H1 (cell line): ENCODE results near the gene FAM170B. TPM values are rescaled to one million over a fixed set of nuclear protein-coding genes. Genes with fewer than 3 reads are reported as not detected.

Source experiments
- CTCF ChIA-PET: fragments of 300-600 bp; sonication (Branson Sonifier 250); formaldehyde crosslinking; loops from one replicate; lab custom pipeline; 2021; ENCODE audit not compliant: partially characterized antibody; lab: Charles Lee
- POLR2A ChIA-PET: fragments of 300-600 bp; sonication (Branson Sonifier 250); formaldehyde crosslinking; loops from one replicate; lab custom pipeline; 2021; ENCODE audit warnings: inconsistent platforms; ENCODE audit not compliant: partially characterized antibody; lab: Charles Lee
- DNase-seq, 2 experiments: peaks; one replicate each; pipeline versions ENCODE4 v3.0.0 to v3.0.0-alpha.2; 2010 to 2022; ENCODE audit warnings: low spot score in 2 of 2, low read depth in 1 of 2, mixed read lengths in 1 of 2
- FAIRE-seq: peaks from 2 replicates; lab custom pipeline; 2011; peaks lifted over from hg19 to GRCh38; lab: Jason Lieb, UNC
- H2AFZ ChIP-seq: 2 replicates; pipeline ENCODE4 v1.8.1; 2012; ENCODE audit warnings: low read length, inconsistent platforms
- H2AK5ac ChIP-seq: 2 replicates; pipeline ENCODE4 v1.6.1; 2013; ENCODE audit warnings: low read depth, low read length
- H2BK120ac ChIP-seq: replicated peaks from 2 replicates; pipeline ENCODE3; 2013; ENCODE audit warnings: low read depth, low read length, inconsistent platforms
- H2BK12ac ChIP-seq: 2 replicates; pipeline ENCODE4 v1.6.1; 2013; ENCODE audit warnings: low read depth, low read length
- H2BK15ac ChIP-seq: 2 replicates; pipeline ENCODE4 v1.6.1; 2013; ENCODE audit warnings: low read length
- H2BK20ac ChIP-seq: 2 replicates; pipeline ENCODE4 v1.6.1; 2013; ENCODE audit warnings: low read length
- H2BK5ac ChIP-seq: 2 replicates; pipeline ENCODE4 v1.6.1; 2013; ENCODE audit warnings: low read depth, low read length
- H3K14ac ChIP-seq: 2 replicates; pipeline ENCODE4 v1.6.1; 2013; ENCODE audit warnings: inconsistent platforms; ENCODE audit not compliant: insufficient read length
- H3K18ac ChIP-seq: 2 replicates; pipeline ENCODE4 v1.6.1; 2013; ENCODE audit warnings: low read length; ENCODE audit errors: extremely low read depth
- H3K23ac ChIP-seq: 2 replicates; pipeline ENCODE4 v1.6.1; 2013; ENCODE audit warnings: inconsistent platforms; ENCODE audit not compliant: insufficient read length
- H3K23me2 ChIP-seq: 2 replicates; pipeline ENCODE4 v1.6.1; 2013; ENCODE audit warnings: low read depth, low read length
- H3K27ac ChIP-seq: 2 replicates; pipeline ENCODE4 v1.6.1; 2011; ENCODE audit warnings: low read depth, low read length, inconsistent platforms
- H3K27me3 ChIP-seq, 4 experiments: replicated peaks in 1 of 4; 1 replicate in 1 of 4; 2 replicates in 3 of 4; pipeline versions ENCODE4 v1.6.1 to v1.8.1; 2011 to 2013; ENCODE audit warnings: low read length in 3 of 4, mild to moderate bottlenecking in 3 of 4, inconsistent platforms in 2 of 4, mixed read lengths in 2 of 4, moderate library complexity in 1 of 4; ENCODE audit not compliant: control insufficient read depth in 3 of 4, insufficient read depth in 3 of 4; ENCODE audit errors: extremely low read depth in 1 of 4
- H3K36me3 ChIP-seq, 4 experiments: 2 replicates each; pipeline versions ENCODE4 v1.6.1 to v1.8.1; 2011 to 2013; ENCODE audit warnings: mild to moderate bottlenecking in 4 of 4, low read length in 3 of 4, moderate library complexity in 2 of 4, control low read depth in 1 of 4, inconsistent platforms in 1 of 4; ENCODE audit not compliant: insufficient read depth in 4 of 4, control insufficient read depth in 2 of 4
- H3K4ac ChIP-seq: replicated peaks from 2 replicates; pipeline ENCODE3; 2013; ENCODE audit warnings: low read length, low read depth, mixed read lengths, inconsistent platforms; ENCODE audit not compliant: insufficient read length
- H3K4me1 ChIP-seq, 4 experiments: replicated peaks in 1 of 4; 1 replicate in 1 of 4; 2 replicates in 3 of 4; pipeline versions ENCODE4 v1.6.1 to v1.8.1; 2011 to 2013; ENCODE audit warnings: low read length in 3 of 4, inconsistent platforms in 2 of 4, mixed read lengths in 1 of 4; ENCODE audit not compliant: insufficient read depth in 4 of 4, control insufficient read depth in 3 of 4
- H3K4me2 ChIP-seq, 2 experiments: 2 replicates each; pipeline versions ENCODE4 v1.6.1 to v1.8.1; 2011 to 2013; ENCODE audit warnings: low read depth in 2 of 2, low read length in 2 of 2, control low read depth in 1 of 2, inconsistent platforms in 1 of 2, mild to moderate bottlenecking in 1 of 2; ENCODE audit not compliant: insufficient read depth in 1 of 2
- H3K4me3 ChIP-seq, 4 experiments: fragments of 200-600, 300-600 bp in 1 of 4; sonication (generic), shearing (Covaris generic), sonication (Bioruptor Twin) in 1 of 4; 2 replicates each; pipeline versions ENCODE4 v1.5.1 to v1.8.1; 2011 to 2016; ENCODE audit warnings: low read length in 4 of 4, low read depth in 3 of 4, control low read depth in 2 of 4, inconsistent platforms in 2 of 4, mild to moderate bottlenecking in 2 of 4, mixed read lengths in 1 of 4, moderate library complexity in 1 of 4; ENCODE audit not compliant: insufficient read depth in 2 of 4; ENCODE audit errors: extremely low read depth in 1 of 4
- H3K56ac ChIP-seq: replicated peaks from 2 replicates; pipeline ENCODE3; 2013; ENCODE audit warnings: low read depth, mild to moderate bottlenecking, mixed read lengths, low read length, inconsistent platforms; ENCODE audit not compliant: insufficient read length
- H3K79me1 ChIP-seq: 2 replicates; pipeline ENCODE4 v1.6.1; 2013; ENCODE audit warnings: low read depth, low read length, control low read depth
- H3K79me2 ChIP-seq, 2 experiments: 2 replicates each; pipeline versions ENCODE4 v1.6.1 to v1.8.1; 2012 to 2013; ENCODE audit warnings: low read length in 2 of 2, mild to moderate bottlenecking in 2 of 2, inconsistent platforms in 1 of 2; ENCODE audit not compliant: insufficient read depth in 2 of 2, control insufficient read depth in 1 of 2
- H3K9ac ChIP-seq, 4 experiments: replicated peaks in 1 of 4; 1 replicate in 1 of 4; 2 replicates in 3 of 4; pipeline versions ENCODE4 v1.6.1 to v1.8.1; 2011 to 2013; ENCODE audit warnings: low read depth in 3 of 4, low read length in 3 of 4, control low read depth in 2 of 4, mild to moderate bottlenecking in 2 of 4, moderate library complexity in 2 of 4, inconsistent platforms in 1 of 4; ENCODE audit errors: extremely low read depth in 1 of 4
- H3K9me3 ChIP-seq, 2 experiments: 2 replicates each; pipeline versions ENCODE4 v1.6.1 to v1.8.1; 2012 to 2013; ENCODE audit warnings: mild to moderate bottlenecking in 2 of 2, moderate library complexity in 2 of 2, control low read depth in 1 of 2, inconsistent platforms in 1 of 2, low read depth in 1 of 2, low read length in 1 of 2, mixed read lengths in 1 of 2; ENCODE audit not compliant: insufficient read depth in 2 of 2
- H4K20me1 ChIP-seq, 2 experiments: replicated peaks in 1 of 2; 2 replicates each; pipeline versions ENCODE3 to v1.8.1; 2011 to 2013; ENCODE audit warnings: inconsistent platforms in 2 of 2, low read length in 2 of 2, mild to moderate bottlenecking in 1 of 2; ENCODE audit not compliant: insufficient read depth in 2 of 2, control insufficient read depth in 1 of 2
- H4K5ac ChIP-seq: 2 replicates; pipeline ENCODE4 v1.6.1; 2013; ENCODE audit warnings: low read length, low read depth, mixed read lengths, inconsistent platforms; ENCODE audit not compliant: insufficient read length
- H4K8ac ChIP-seq: 2 replicates; pipeline ENCODE4 v1.8.0; 2013; ENCODE audit warnings: mild to moderate bottlenecking, moderate library complexity, low read length, inconsistent platforms; ENCODE audit not compliant: insufficient read depth; ENCODE audit errors: extremely low read depth
- H4K91ac ChIP-seq: replicated peaks from 2 replicates; pipeline ENCODE3; 2013; ENCODE audit warnings: low read length, mixed read lengths, inconsistent platforms; ENCODE audit not compliant: insufficient read length
- RFX5 ChIP-seq: IDR thresholded peaks from 2 replicates; pipeline ENCODE4 v1.6.1; 2011; ENCODE audit warnings: low read depth, low read length, improper control_type of control experiment, borderline replicate concordance
- SIX5 ChIP-seq: IDR thresholded peaks from 2 replicates; pipeline ENCODE4 v1.6.1; 2011; ENCODE audit warnings: mild to moderate bottlenecking, low read depth, low read length
- WGBS, 2 experiments: shearing (Covaris generic) in 1 of 2; methylation state at CpG; one replicate each; pipeline versions ENCODE4 v1.1.6 to v1.1.7; 2013 to 2015; ENCODE audit warnings: low lambda C conversion rate in 2 of 2, mixed read lengths in 2 of 2, inconsistent platforms in 1 of 2, low coverage in 1 of 2, missing lambda C conversion rate in 1 of 2; ENCODE audit not compliant: insufficient replicate concordance in 2 of 2, insufficient coverage in 1 of 2, insufficient read length in 1 of 2; ENCODE audit errors: extremely low coverage in 1 of 2, missing lambda C conversion rate in 1 of 2; 5-methylcytosine and 5-hydroxymethylcytosine counted together
- polyA plus RNA-seq, 7 experiments: library from polyadenylated mRNA; depleted of rRNA in 3 of 7; stranded (reverse) in 5 of 7; unstranded in 2 of 7; fragments of >200 nt in 5 of 7; fragments of 200-250 nt in 2 of 7; gene quantifications; 1 replicate in 5 of 7; 2 replicates in 1 of 7; 4 replicates in 1 of 7; pipeline versions ENCODE4 v1.2.1 to v1.2.3, GENCODE V29; 2011 to 2013; ENCODE audit warnings: missing spikeins in 2 of 7, mixed read lengths in 2 of 7
- total RNA-seq: library from RNA; stranded (reverse); fragmentation: NEBNext Ultra II Directional; extraction: Animal tissue kit (Norgen Biotek cat#: 25700); gene quantifications from 2 replicates; pipeline ENCODE4 v1.2.1, GENCODE V29; 2021

FAM170B gene
- total and polyA plus RNA-seq, 2 of the 8 experiments (the other 6 are each of a cell fraction or from before 2014, with no cell fraction given), result not detected

GRCh38 chr10:49152663-49153062 lies 18.8 kb upstream of the FAM170B start:
- Histone ChIP-seq H3K79me2 (no peaks in the 10 kb centered on the region), H3K4me1 (no peaks in the 10 kb centered on the region; a peak in 1 of 7 replicates), H2BK15ac (no peak overlapping the region), H3K9me3 (peaks cover 0 to 2% of the 10 kb centered on the region in 2 experiments; a peak in 1 of 4 replicates), H4K20me1 (no peaks in the 10 kb centered on the region), H4K8ac (no peak overlapping the region), H2BK5ac (no peak overlapping the region), H2BK20ac (no peak overlapping the region), H3K27ac (no peak overlapping the region), H2AK5ac (no peak overlapping the region), H2BK120ac (no peak overlapping the region), H2BK12ac (no peak overlapping the region), H3K4me2 (no peak overlapping the region), H3K18ac (no peak overlapping the region), H3K36me3 (no peaks in the 10 kb centered on the region), H3K4ac (no peak overlapping the region), H2AFZ (no peak overlapping the region), H4K5ac (no peak overlapping the region), H3K23ac (no peak overlapping the region), H3K27me3 (no peaks in the 10 kb centered on the region), H3K56ac (no peak overlapping the region), H4K91ac (no peak overlapping the region), H3K14ac (no peak overlapping the region), H3K4me3 (no peak overlapping the region), H3K9ac (no peak overlapping the region), H3K23me2 (no peaks in the 10 kb centered on the region), H3K79me1 (no peaks in the 10 kb centered on the region)
- WGBS, 2 experiments, result 94% methylated on average over 4 of the region's 4 CpGs; no CpG with 5 or more reads in 1 of the 2 experiments
- FAIRE-seq, result no peak
- ChIA-PET POLR2A (no interaction called here), CTCF (interaction anchor here (1.4 to 5.0 kb wide), 2 partner anchors 10 to 12 kb away, joined by 4 to 27 read pairs; no protein-coding TSS in a partner anchor)
- TF ChIP-seq RFX5 (no peak), SIX5 (no peak)
- DNase-seq, result no peak
